Measurements from ENCODE around the gene FAAP100. TPM values are rescaled to one million over a fixed set of nuclear protein-coding genes. Genes with fewer than 3 reads are reported as not detected.

Gene FAAP100
- total and polyA plus RNA-seq, 2 experiments from 2014 or later: 18.3 to 34.4 TPM

DNA sequence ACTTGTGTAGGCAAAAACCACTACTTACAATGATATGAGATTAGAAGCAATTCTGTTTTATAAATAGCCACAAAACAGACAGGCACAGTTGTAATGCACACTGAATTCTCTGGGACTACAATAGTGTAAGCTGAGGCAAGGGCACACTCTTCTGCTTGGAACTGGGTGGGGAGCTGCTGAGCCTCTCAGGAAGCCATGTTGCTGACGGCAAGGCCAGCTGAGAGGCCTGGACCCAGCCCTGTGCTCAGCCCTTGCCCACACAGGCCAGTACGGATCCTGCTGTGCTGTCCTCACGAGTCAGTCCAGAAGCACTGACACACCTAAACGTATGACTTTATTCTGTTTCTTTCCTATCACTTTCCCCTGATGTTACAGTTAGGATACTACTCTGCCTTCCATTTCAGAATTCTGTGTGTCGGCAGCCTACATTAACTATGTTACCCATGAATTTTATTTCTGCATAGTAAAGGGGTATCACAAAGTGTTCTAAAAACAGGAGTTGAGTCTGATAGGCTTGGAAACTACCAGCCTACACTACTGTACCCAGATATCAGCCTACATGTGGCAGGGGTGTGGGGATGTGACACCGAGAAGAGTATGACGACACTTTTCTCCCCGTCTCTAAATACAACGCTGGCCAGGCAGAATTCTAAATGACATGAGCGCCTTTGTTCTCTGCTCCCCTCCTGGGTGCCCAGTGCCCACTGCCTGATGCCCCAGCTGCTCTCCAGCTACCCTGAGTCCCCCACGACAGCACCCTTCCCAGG is 41.1 kb upstream of the FAAP100 start:
- TF ChIP-seq, protein P1, sequence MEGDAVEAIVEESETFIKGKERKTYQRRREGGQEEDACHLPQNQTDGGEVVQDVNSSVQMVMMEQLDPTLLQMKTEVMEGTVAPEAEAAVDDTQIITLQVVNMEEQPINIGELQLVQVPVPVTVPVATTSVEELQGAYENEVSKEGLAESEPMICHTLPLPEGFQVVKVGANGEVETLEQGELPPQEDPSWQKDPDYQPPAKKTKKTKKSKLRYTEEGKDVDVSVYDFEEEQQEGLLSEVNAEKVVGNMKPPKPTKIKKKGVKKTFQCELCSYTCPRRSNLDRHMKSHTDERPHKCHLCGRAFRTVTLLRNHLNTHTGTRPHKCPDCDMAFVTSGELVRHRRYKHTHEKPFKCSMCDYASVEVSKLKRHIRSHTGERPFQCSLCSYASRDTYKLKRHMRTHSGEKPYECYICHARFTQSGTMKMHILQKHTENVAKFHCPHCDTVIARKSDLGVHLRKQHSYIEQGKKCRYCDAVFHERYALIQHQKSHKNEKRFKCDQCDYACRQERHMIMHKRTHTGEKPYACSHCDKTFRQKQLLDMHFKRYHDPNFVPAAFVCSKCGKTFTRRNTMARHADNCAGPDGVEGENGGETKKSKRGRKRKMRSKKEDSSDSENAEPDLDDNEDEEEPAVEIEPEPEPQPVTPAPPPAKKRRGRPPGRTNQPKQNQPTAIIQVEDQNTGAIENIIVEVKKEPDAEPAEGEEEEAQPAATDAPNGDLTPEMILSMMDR (IDR thresholded peaks at IDR 0.05; ENCODE audit: poor library complexity): no peak
- TF ChIP-seq EZH2 (IDR thresholded peaks at IDR 0.05; ENCODE audit: borderline replicate concordance) (no peak), EZH2phosphoT487 (IDR thresholded peaks at IDR 0.05; ENCODE audit: low read depth, severe bottlenecking, unreplicated experiment) (no peak)
- H4K20me1 ChIP-seq (ENCODE audit: insufficient read depth, poor library complexity, severe bottlenecking): no peaks in the 10 kb centered on the region
- no peak for DNase-seq (ENCODE audit: low spot score)
- H3K36me3 ChIP-seq (replicated peaks; ENCODE audit: insufficient read depth, low read depth): no peaks in the 10 kb centered on the region
- no peak overlapping the region for H3K4me2 ChIP-seq
- 94% methylated on average over 11 of the region's 11 CpGs for WGBS (ENCODE audit: low lambda C conversion rate, missing lambda C conversion rate)
- no peak overlapping the region for H3K4me3 ChIP-seq
- no peaks in the 10 kb centered on the region for H3K4me1 ChIP-seq (ENCODE audit: insufficient read depth)
- no peak overlapping the region for H3K27ac ChIP-seq
- H3K9me2 ChIP-seq (replicated peaks; ENCODE audit: insufficient read depth): no peaks in the 10 kb centered on the region
- no peaks in the 10 kb centered on the region for H3K79me2 ChIP-seq
- no peaks in the 10 kb centered on the region for H3K27me3 ChIP-seq
- no peak overlapping the region for H2AFZ ChIP-seq
- no peaks in the 10 kb centered on the region for H3K9me3 ChIP-seq (ENCODE audit: low read depth)

DNA sequence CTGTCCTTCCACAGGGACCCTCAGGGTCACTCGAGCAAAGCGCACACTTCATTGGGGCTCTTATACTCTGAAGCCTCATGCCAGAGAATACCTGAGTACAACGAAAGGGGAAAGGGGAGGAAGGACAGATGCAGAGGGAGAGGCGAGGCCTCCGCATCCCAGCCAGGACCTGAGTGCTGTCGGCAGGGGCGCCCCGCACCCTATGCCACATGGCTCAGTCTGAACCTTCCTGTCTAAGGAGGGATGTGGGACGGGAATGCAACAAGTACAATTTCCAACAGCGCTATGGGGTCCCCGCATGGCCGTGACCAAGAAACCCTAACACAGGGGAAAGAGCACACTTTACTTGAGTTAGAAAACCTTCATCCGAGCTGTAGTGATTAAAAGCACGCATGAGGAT is 39.8 kb upstream of the FAAP100 start:
- no peak overlapping the region for H2AFZ ChIP-seq
- H3K36me3 ChIP-seq (replicated peaks; ENCODE audit: insufficient read depth, low read depth): no peaks in the 10 kb centered on the region
- TF ChIP-seq, protein P1 (IDR thresholded peaks at IDR 0.05; ENCODE audit: poor library complexity): no peak
- TF ChIP-seq EZH2 (IDR thresholded peaks at IDR 0.05; ENCODE audit: borderline replicate concordance): no peak
- TF ChIP-seq EZH2phosphoT487 (IDR thresholded peaks at IDR 0.05; ENCODE audit: low read depth, severe bottlenecking, unreplicated experiment): no peak
- no peaks in the 10 kb centered on the region for H3K4me1 ChIP-seq (ENCODE audit: insufficient read depth)
- peaks cover under 1% of the 10 kb centered on the region for H4K20me1 ChIP-seq (ENCODE audit: insufficient read depth, poor library complexity, severe bottlenecking)
- H3K4me3 ChIP-seq: no peak overlapping the region
- no peaks in the 10 kb centered on the region for H3K9me2 ChIP-seq (replicated peaks; ENCODE audit: insufficient read depth)
- no peak for DNase-seq (ENCODE audit: low spot score)
- H3K9me3 ChIP-seq (ENCODE audit: low read depth): no peaks in the 10 kb centered on the region
- H3K27ac ChIP-seq: no peak overlapping the region
- WGBS (ENCODE audit: low lambda C conversion rate, missing lambda C conversion rate): 96% methylated on average over 14 of the region's 14 CpGs
- no peaks in the 10 kb centered on the region for H3K79me2 ChIP-seq
- no peaks in the 10 kb centered on the region for H3K27me3 ChIP-seq
- H3K4me2 ChIP-seq: no peak overlapping the region

DNA sequence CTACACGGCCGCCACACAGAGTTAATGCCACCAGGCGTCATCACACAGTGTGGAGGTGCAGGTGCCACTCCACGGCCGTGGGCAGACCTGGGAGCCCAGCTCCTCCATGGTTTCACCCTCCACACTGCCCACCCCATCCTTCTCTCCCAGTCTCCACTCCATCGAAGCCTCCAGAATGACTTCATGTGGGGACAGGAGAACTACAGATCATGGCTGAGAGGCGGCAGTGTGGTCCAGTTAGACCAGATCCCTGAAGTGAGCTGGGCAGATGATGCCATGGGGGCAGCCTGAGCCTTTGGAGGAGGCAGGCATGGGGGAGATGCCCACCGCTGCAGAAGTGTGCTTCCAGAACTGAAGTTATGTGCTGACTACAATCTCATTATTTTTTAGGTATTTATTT is 38.0 kb upstream of the FAAP100 start:
- Histone ChIP-seq H3K4me1 (ENCODE audit: insufficient read depth) (no peaks in the 10 kb centered on the region), H3K27ac (no peak overlapping the region), H3K9me3 (ENCODE audit: low read depth) (no peaks in the 10 kb centered on the region), H3K9me2 (replicated peaks; ENCODE audit: insufficient read depth) (no peaks in the 10 kb centered on the region), H3K79me2 (no peaks in the 10 kb centered on the region), H2AFZ (no peak overlapping the region), H4K20me1 (ENCODE audit: insufficient read depth, poor library complexity, severe bottlenecking) (peaks cover 2% of the 10 kb centered on the region), H3K36me3 (replicated peaks; ENCODE audit: insufficient read depth, low read depth) (no peaks in the 10 kb centered on the region), H3K4me2 (no peak overlapping the region), H3K4me3 (no peak overlapping the region), H3K27me3 (no peaks in the 10 kb centered on the region)
- 92% methylated on average over 8 of the region's 8 CpGs for WGBS (ENCODE audit: low lambda C conversion rate, missing lambda C conversion rate)
- TF ChIP-seq EZH2 (IDR thresholded peaks at IDR 0.05; ENCODE audit: borderline replicate concordance): no peak
- TF ChIP-seq, protein P1 (IDR thresholded peaks at IDR 0.05; ENCODE audit: poor library complexity): no peak
- TF ChIP-seq EZH2phosphoT487 (IDR thresholded peaks at IDR 0.05; ENCODE audit: low read depth, severe bottlenecking, unreplicated experiment): no peak
- DNase-seq (ENCODE audit: low spot score): no peak

Measured in hepatocyte (in vitro differentiated cells).